Fibroblast of skin of abdomen (primary cell): ENCODE data around the gene CYP2D6.
"Not testable (repeated sequence)": the region's sequence is repeated elsewhere in the genome, so short reads cannot be mapped to it uniquely, and the experiment has no call there.

ENCODE experiments used
- DNase-seq: peaks from one replicate; pipeline ENCODE4 v3.0.0-alpha.2; 2013

The CYP2D6 gene

DNA sequence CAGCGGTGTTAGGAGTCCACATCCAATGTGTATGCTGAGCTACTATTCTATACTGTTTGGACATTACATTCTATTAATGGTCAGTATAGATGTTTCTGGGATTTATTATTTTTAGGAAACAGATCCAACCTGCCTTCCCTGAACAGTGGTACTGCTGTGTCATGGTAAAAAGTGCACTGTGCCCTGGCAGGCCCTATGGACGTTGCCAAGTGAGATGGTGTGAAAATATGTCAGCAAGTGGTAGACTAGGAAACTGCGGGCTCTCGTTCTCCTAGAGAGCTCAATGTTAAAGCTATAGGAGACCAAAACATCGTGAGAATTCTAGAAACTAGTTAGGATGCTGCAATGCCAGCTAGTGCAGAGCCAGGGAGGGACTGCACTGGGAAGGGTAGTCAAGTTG lies 26.0 kb upstream of the CYP2D6 start:
- DNase-seq: no peak

DNA sequence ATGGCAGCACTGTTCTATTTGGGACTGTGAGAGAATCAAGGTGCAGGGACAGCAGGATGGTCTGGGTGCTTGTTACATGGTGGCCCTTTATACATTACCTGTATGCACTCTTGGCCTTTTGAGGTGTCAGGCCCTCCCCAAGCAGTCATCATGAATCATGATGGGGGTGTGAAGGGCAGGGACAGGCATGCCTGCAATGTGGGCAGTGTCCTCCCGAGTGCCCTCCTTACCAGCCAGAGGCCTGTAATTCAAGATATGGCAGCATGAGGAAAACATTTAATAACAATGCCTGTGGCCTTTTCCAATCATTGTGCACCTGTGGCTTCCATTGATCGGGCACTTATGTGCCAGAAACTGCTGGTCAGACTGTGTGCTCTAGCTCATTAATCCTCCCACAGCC lies 25.5 kb upstream of the CYP2D6 start:
- no peak for DNase-seq

DNA sequence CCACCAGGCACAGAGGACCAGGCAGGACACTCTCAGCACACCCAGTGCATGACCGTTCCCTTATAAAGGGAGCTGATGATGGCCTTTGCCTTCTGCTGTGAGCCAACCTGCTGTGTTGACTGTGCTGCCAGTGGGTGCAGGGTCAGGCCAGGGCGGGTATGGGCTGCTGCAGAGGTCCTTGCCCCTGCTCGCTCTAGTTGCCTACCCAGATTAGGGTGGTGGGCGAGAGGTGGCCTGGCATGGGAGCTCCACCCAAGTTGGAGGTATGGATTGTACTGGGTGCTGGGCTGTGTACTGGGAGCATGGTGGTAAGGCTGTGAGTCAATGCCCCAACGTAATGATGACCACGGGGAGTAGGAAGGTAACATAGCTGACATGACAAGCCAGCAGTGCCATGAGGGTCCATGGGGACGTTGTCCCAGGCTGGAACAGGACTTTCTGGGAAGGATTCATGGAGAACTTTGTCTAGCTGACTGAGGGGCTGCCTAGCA lies 24.5 kb upstream of the CYP2D6 start:
- no peak for DNase-seq

DNA sequence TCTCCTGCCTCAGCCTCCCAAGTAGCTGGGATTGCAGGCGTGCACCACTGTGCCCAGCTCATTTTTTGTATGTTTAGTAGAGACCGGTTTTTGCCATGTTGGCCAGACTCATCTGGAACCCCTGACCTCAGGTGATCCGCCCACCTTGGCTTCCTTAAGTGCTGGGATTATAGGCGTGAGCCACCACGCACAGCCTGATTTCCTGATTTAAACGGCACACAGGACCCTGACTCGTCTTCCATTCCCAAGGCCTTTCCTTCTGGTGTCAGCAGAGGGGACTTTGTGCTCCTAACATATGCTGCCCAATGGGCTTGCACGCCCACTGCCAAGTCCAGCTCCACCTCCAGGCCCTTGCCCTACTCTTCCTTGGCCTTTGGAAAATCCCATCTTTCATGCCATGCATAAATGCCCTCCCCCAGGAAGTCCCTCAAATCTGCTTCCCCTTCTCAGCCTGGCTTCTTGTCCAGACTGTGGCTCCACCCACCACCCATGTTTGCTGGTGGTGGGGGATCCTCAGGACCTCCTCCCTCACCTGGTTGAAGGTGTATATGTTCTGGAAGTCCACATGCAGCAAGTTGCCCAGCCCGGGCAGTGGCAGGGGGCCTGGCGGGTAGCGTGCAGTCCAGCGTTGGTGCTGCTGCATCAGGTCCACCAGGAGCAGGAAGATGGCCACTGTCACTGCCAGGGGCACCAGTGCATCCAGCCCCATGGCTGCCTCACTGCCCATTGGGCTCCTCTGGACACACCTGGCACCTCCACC lies 23.9 kb upstream of the CYP2D6 start:
- DNase-seq: no peak

DNA sequence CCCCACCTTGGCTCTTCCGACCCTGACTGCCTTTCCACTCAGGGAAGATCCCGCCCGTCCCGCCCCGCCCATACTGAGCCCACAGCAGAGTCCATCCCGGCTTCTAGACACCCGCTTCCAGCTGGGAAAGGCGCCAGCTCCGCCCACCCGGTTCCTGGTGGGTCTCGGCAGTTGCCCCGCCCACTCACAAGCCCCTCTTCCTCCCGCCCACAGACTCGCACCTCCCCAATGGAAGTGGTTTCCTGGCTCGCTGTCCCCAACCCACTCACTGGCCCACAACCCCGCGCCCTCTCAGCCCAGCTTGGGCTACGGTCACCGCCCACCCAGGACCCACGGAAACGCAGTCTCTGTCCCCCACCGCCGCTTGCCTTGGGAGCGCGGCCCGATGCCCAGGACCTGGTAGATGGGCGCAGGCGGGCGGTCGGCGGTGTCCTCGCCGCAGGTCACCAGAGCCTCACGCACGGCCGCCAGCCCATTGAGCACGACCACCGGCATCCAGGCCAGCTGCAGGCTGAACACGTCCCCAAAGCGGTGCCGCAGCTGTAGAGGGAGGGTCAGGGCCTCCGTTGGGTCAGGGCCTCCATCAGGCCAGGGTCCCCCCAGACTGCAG lies 22.2 kb upstream of the CYP2D6 start:
- no peak for DNase-seq

DNA sequence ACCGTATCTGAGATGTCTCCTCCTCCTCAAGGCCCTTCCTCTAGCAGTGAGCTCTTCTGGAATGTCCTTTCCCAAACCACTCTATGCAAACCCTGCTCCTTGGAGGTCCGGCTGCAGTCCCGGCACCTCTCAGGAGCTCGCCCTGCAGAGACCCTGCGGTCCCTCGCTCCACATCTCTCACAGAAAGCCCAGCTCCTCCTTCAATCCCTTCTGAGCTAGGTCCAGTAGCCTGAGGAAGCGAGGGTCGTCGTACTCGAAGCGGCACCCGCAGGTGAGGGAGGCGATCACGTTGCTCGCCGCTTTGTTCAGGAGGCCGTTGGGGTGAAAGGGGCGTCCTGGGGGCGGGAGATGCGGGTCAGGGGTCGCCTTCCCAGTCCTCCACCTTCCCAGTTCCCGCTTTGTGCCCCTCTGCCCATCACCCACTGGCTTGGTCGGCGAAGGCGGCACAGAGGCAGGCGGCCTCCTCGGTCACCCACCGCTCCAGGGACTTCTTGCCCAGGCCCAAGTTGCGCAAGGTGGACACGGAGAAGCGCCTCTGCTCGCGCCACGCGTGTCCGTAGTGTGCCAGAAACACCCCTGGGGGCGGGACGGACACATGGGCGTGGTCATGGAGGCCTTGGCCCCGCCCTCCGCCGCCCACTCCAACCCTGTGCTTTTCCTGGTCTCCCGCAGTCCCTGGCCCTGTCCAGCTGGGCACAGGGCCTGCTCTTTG lies 21.5 kb upstream of the CYP2D6 start:
- DNase-seq: no peak

DNA sequence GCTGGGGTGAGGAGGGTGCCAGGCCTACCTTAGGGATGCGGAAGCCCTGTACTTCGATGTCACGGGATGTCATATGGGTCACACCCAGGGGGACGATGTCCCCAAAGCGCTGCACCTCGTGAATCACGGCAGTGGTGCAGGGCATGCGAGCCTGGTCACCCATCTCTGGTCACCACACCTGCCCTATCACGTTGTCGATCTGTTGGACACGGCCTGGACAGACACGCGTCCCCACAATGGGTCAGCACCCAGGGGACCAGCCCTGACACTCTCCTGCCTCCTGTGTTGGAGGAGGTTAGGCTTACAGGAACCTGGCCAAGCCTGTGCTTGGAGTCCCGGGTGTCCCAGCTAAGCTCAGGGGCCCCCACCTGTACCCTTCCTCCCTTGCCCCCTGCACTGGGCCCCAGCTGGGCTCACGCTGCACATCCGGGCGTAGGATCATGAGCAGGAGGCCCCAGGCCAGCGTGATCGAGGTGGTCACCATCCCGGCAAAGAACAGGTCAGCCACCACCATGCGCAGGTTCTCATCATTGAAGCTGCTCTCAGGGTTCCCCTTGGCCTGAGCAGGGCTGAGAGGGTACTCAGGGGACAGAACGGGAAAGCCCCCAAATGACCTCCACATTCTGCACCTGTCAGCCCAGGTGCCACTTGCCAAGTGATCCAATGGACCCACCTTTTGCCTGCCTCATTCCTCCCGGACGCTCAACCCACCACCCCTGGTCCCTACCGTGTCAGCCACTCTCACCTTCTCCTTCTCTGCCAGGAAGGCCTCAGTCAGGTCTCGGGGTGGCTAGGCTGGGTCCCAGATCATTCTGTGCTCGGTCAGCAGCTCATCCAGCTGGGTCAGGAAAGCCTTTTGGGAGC lies 20.3 kb upstream of the CYP2D6 start:
- DNase-seq: no peak

DNA sequence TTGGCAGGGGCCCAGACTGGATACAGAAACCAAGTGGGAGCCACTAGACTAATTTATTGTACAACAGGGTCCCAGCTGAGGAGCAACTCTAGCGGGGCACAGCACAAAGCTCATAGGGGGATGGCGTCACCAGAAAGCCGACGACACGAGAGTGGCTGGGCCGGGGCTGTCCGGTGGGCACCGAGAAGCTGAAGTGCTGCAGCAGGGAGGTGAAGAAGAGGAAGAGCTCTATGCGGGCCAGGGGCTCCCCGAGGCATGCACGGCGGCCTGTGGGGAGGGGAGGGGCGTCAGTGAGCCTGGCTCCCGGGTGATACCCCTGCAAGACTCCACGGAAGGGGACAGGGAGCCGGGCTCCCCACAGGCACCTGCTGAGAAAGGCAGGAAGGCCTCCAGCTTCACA lies 19.2 kb upstream of the CYP2D6 start:
- DNase-seq: not testable (repeated sequence)

DNA sequence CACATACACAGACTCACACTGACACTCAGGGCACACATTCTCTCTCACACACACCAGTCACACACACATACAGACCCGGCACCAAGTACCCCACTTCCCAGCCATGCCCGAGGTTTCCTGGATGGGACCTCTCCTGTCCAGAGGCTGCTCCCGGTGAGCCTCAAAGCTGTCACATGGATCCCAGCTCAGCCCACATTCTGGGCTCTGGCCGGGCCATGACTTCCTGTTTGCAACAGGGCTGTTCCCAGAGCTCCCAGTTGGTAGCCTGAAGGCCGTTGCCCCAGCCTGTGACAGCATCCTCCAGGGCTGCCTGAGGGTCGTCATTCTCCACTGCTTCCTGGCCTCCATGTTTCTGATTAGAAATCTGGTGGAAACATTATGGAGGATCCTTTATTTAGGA lies 14.6 kb upstream of the CYP2D6 start:
- DNase-seq: no peak

DNA sequence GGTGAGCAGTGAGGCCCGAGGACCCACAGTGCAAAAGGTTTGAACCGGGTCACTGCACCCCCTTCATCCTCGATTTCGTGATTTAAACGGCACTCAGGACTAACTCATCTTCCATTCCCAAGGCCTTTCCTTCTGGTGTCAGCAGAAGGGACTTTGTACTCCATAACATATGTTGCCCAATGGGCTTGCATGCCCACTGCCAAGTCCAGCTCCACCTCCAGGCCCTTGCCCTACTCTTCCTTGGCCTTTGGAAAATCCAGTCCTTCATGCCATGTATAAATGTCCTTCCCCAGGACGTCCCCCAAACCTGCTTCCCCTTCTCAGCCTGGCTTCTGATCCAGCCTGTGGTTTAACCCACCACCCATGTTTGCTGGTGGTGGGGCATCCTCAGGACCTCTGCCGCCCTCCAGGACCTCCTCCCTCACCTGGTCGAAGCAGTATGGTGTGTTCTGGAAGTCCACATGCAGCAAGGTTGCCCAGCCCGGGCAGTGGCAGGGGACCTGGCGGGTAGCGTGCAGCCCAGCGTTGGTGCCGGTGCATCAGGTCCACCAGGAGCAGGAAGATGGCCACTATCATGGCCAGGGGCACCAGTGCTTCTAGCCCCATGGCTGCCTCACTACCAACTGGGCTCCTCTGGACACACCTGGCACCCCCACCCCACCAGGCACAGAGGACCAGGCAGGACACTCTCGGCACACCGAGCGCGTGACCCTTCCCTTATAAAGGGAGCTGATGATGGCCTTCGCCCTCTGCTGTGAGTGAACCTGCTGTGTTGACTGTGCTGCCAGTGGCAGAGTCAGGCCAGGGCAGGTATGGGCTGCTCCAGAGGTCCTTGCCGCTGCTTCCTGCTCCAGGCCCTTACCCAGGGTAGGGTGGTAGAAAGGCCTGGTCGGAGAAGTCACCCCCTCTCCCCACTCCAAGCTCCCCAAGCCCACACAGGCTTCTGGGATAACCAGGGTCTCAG lies 13.5 kb upstream of the CYP2D6 start:
- DNase-seq: not testable (repeated sequence)

DNA sequence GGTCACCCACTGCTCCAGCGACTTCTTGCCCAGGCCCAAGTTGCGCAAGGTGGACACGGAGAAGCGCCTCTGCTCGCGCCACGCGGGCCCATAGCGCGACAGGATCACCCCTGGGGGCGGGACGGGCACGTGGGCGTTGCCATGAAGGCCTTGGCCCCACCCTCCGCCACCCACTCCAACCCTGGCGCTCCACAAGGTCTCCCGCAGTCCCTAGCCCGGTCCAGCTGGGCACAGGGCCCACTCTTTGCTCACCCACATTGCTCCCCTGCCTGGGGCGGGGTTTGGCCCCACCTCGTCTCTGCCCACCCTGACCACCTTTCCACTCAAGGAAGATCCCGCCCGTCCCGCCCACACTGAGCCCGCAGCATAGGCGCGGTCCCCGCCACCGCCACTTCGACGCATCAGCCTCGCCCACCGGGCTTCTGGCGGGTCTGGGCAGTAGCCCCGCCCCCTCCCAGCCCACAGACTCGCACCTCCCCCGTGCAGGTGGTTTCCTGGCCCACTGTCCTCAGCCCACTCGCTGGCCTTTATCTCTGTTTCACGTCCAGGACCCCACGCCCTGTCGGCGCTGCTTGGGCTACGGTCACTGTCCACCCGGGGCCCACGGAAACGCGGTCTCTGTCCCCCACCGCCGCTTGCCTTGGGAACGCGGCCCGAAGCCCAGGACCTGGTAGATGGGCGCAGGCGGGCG lies 12.3 kb upstream of the CYP2D6 start:
- DNase-seq: no peak

DNA sequence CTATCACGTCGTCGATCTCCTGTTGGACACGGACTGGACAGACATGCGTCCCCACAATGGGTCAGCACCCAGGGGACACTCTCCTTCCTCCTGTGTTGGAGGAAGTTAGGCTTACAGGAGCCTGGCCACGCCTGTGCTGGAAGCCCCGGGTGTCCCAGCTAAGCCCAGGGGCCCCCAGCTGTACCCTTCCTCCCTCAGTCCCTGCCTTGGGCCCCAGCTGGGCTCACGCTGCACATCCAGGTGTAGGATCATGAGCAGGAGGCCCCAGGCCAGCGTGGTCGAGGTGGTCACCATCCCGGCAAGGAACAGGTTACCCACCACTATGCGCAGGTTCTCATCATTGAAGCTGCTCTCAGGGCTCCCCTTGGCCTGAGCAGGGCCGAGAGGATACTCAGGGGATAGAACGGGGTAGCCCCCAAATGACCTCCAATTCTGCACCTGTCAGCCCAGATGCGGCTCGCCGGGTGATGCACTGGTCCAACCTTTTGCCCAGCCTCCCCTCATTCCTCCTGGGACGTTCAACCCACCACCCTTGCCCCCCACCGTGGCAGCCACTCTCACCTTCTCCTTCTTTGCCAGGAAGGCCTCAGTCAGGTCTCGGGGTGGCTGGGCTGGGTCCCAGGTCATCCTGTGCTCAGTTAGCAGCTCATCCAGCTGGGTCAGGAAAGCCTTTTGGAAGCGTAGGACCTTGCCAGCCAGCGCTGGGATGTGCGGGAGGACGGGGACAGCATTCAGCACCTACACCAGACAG lies 10.9 kb upstream of the CYP2D6 start:
- not testable (repeated sequence) for DNase-seq

DNA sequence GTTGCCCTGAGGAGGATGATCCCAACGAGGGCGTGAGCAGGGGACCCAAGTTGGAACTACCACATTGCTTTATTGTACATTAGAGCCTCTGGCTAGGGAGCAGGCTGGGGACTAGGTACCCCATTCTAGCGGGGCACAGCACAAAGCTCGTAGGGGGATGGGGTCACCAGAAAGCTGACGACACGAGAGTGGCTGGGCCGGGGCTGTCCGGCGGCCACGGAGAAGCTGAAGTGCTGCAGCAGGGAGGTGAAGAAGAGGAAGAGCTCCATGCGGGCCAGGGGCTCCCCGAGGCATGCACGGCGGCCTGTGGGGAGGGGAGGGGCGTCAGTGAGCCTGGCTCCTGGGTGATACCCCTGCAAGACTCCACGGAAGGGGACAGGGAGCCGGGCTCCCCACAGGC lies 9.5 kb upstream of the CYP2D6 start:
- not testable (repeated sequence) for DNase-seq

DNA sequence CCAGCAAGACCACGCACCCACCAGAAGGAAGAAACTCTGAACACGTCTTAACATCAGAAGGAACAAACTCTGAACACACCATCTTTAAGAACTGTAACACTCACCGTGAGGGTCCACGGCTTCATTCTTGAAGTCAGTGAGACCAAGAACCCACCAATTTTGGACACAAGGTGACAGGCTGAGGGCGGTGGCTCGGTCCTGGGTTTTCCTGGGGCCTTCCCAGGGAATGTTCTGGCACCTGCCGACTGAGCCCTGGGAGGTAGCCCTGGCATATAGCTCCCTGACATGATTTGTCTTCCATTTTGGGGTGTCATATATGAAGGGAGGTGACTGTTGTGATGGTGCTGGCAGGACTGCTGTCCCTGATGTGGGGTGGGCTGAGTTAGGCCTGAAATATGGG lies 8.9 kb upstream of the CYP2D6 start:
- DNase-seq: not testable (repeated sequence)

DNA sequence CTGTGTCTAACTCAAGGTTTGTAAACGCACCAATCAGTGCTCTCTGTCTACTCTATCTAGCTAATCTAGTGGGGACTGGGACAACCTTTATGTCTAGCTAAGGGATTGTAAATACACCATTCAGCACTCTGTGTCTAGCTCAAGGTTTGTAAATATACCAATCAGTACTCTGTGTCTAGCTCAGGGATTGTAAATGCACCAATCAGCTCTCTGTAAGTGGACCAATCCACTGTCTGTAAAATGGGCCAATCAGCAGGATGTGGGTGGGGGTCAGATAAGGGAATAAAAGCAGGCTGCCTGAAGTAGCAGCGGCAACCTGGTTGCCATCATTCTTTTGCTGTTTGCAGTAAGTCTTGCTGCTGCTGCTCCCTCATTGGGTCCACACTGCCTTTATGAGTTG lies 8.4 kb upstream of the CYP2D6 start:
- DNase-seq: no peak

DNA sequence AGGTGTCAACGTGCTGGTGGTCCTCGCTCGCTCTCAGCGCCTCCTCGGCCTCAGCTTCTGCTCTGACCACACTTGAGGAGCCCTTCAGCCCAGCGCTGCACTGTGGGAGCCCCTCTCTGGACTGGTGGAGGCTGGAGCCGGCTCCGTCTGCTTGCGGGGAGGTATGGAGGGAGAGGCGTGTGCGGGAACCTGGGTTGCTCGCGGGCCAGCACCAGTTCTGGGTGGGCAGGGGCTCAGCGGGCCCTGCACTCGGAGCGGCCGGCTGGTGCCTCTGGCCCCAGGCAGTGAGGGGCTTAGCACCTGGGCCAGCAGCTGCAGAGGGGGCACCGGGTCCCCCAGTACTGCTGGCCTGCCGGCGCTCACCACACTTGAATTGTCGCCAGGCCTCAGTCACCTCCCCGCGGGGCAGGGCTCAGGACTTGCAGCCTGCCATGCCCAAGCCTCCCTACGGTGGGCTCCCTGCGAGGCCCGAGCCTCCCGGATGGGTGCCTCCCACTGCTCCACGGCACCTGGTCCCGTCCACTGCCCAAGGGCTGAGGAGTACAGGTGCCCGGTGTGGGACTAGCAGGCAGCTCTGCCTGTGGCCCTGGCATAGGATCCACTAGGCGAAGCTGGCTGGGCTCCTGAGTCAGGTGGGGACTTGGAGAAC lies 7.6 kb upstream of the CYP2D6 start:
- no peak for DNase-seq

DNA sequence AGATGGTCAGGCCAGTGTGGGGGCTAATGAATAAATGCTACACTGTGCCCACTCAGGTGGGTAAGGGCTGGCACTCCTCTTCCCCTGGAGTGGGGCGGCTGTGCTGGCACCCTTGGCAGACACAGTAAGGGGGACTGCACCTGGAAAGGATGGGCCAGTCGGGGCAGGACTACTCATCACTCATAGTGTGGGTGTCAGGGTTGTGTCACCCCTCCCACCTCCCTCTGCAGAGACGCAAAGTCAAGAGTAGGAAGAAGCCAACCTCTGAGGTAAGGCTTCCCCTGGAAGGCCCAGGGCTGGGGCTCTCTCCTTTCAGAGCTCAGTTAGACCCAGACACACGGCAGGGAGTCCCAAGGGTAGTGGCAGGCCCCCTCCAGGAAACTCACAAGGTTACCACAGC lies 5.1 kb upstream of the CYP2D6 start:
- not testable (repeated sequence) for DNase-seq

DNA sequence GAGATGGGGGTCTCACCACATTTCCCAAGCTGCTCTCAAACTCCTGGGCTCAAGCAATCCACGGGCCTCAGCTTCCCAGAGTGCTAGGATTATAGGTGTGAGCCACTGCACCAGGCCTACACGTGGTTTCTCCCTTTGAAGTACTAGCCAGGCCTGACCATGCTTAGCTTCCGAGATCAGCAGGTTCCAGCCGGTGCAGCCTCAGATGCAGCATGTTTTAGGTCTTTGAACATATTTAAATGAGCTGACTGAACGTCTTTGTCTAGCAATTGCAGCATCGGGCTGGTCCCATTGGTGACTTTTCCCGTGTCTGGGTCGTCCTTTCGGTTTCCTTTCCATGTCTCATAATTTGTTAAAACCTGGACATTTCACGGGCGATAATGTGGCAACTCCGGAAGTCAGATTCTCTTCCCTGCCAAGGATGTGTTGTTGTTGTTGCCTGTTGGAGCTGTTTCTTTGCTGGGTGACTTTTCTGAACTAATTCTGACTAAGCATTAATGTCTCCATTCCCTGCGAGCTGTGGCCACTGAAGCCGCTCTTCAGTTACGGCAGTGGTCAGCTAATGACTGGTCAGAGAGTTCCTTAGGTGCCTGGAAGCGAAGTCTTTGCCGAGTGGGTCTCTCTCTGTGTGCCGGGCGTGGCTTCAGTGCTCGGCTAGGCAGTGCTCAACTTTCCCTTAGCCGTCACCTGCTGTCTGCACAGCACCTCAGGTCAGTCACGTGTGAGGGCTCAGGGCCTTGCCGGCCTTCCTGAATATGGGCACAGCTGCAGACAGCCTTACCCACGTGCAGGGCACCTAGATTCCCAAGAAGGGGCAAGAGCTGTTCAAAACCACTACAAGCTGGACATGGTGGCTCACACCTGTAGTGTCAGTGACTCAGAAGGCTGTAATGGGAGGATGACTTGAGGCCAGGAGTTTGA lies 3.8 kb upstream of the CYP2D6 start:
- DNase-seq: no peak
